GM18520 (cell line): ENCODE measurements around the gene CDS2.

Source experiments
- ATAC-seq: cut with Tn5 transposase; IDR thresholded peaks from one replicate; pipeline ENCODE4 v1.9.1; 2021; ENCODE audit not compliant: unreplicated experiment

Gene CDS2

DNA sequence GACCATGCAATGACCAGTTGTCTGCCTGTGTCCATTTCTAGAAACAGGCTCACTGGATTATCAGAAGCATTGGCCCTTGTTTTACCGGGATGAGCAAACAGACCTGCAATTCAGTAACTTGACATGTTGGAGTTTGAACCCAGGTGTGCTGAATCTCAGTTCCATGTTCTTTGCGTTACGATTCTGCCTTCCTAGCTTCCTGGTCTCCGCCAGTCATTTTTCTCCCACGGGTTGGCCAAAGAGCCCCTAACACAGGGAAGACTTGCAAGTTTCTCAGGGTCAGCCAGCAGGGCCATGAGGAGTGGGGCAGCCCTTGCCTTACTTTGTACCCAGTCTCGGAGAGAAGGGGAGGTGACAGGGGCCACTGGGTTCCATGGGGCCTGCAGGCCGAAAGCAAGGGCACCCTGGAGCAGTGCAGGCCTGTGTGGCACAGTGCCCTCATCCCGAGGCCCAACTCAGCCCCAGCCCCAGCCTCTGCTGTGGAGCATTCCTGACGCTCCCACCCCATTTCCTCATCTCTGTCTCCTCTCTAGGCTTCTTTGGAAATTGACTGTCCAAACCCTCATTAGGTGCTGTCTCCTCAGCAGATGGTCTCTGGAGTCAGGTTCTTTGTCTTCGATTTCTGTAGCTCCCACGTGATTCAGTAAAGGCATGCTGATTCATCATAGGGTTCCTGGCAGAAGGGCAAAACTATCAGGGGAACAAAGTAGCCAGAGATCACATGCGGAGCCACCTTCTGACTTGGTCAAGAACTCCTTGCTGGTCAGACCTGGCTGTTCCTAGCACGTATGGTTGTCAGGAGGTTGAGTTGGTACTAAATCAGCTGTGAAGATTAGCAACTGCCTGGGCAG lies 23.6 kb downstream of the CDS2 start:
- no peak for ATAC-seq

GRCh38 chr20:5153152-5153467 lies 26.3 kb downstream of the CDS2 start:
- ATAC-seq, result no peak

DNA sequence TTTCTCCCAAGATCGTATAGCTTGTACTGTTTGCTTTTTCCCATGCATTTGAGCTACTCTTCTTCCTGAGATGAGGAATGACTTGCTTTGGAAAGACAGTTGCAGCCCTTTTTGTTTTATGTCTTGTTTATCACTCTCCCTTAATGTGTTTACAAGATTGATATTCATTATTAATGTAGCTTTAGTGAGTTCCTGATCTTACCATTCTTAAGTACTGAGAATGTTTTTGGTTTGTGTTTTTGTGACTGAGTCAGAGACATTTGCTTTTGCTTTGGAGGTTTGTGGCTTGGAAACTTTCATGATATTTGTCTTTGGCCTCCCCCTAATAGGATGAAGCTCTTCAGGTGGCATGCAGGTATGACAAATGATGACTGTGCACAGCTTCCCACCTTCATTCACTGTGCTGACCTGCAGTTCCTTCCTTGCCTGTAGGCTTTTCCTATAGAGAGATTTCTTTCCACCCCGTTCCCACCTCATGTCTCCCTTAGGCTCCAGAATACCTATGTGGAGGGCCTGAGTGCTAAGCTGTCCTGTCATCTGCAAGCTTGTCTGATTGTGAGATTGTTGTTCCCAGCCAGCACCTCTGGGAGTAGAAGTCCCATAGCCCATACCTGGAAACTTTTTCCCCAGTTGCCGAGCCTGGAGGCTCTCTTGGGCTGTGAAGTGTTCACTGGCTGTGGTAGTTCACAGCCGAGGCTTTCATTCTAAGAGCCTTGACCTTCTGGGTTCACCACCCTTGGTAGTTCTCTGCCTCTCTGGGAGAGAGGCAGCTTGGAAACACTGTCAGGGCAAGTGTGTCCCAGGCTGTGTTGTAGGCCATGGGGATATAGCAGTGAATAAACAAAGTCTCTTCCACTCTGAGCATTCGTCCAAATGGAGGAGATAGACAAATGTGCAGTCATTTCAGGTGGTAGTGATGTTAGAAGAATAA lies 27.1 kb downstream of the CDS2 start:
- no peak for ATAC-seq

GRCh38 chr20:5154543-5154925 lies 27.7 kb downstream of the CDS2 start:
- no peak for ATAC-seq

GRCh38 chr20:5155404-5155803 lies 28.6 kb downstream of the CDS2 start:
- ATAC-seq, result no peak

- ATAC-seq, result no peak
Measured at GRCh38 chr20:5156675-5157448, 30.1 kb downstream of the CDS2 start.

DNA sequence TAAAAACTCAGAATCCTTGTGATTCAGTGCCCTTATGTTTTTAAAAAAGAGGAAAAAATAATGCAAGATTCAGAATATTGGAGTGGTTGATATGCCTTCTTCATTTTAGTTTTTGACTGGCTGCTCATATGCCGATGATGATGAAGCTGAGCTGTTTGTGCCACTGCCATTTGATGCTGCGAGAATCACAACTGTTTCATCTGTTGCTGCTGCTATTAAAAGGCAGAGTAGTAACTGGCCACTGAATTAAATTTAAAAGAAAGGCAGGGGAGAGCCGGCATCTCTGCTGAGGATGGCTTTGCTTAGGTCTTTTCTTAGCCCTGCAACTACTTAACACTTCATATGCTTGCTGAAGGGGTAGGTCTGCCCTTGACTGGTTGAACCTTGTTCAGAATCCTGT lies 33.1 kb downstream of the CDS2 start:
- ATAC-seq, result no peak

- ATAC-seq, result no peak
Measured at GRCh38 chr20:5160882-5161281, 34.1 kb downstream of the CDS2 start.

- ATAC-seq, result no peak
Measured at GRCh38 chr20:5161536-5162164, 34.8 kb downstream of the CDS2 start.

- no peak for ATAC-seq
Measured at GRCh38 chr20:5164645-5165625, 38.1 kb downstream of the CDS2 start.

DNA sequence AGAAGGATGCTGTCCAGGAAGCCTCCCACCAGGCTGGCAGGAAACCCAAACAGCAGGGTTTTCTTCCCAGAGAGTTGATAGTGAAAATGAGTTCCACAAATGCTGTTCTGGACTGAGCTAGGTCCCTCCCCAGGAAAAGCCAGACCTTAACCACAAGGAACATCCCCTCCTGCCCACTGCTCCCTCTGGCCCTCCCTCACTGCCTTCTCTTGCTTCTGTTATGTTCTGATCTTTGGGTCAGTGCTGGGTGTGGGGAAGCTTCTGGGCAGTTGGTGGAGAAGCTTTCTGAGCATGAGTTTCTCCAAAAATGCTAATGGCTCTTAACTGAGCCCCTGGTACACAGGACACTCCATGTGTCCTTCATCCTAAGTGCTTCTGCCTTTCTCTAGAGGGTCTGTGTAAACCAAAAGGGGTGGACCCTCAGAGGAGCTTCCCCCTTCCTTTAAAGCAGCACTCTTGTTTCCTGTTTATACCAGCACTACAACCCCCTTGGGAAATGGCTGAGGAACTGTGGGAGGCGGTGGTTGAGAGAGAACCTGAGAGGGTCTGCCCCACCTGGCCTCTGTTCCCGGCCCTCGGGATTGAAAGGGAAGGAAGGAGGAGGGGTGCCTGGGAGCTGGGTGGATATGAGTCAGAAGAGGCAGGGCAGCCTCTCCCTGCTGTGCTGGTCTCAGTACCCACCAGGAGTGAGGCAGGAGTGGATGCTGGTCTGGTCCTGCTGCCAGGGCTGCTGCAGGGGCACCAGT lies 42.0 kb downstream of the CDS2 start:
- ATAC-seq, result no peak

DNA sequence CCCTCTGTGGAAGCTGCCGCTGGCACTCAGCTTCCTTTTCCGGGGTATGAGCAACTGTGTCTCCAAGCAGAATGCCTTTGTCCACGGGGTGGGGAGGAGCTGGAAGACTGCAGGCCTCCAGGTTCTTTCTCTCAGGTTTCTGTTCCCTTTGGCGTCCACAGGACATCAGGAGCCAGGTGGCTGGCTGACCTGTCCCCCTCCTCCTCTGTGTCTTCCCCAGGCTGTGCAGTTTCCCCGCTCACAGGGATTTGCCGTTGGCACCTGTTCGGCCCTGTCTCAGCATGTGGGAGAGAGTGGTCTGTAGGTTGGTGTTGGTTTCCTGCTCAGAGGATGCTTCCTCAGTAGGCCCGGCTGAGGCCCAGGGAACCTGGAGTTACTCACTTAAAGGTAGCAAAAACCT lies 43.5 kb downstream of the CDS2 start:
- ATAC-seq, result no peak

DNA sequence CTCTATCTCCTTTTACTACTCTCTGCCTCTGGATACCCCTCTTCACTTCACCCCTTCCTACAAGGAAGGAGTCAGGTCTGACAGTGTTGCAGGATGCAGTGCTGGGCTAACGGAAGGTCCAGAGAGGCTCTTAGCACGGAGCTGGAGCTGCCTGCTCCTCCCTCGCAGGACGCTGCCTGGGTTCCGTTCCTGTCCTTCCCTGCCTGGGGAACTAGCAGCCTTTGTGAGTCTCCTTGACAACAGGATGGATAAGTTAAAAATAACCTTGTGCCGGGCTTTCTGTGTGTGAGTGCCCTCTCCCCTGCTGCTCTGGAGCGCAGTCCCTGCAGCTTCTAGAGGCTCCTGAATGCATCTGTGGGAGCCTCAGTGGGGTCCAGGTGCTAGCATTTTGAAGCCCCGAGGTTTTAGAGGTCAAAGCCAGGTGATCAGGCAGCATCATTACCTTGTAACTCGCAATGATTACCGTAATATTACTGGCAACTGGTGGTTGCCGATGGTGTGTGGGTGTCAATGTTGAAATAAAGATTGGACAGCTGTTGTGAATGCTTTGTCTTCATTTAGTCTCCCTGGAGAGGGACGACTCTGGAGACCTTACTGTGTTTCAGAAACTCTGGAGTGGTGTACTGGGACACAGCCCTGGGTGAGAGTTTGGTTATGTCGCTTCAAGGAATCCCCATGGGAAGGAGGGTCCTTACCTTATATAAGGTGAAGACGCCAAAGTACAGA lies 44.4 kb downstream of the CDS2 start:
- ATAC-seq, result no peak

- ATAC-seq, result no peak
Measured at GRCh38 chr20:5171790-5172164, 45.0 kb downstream of the CDS2 start.

DNA sequence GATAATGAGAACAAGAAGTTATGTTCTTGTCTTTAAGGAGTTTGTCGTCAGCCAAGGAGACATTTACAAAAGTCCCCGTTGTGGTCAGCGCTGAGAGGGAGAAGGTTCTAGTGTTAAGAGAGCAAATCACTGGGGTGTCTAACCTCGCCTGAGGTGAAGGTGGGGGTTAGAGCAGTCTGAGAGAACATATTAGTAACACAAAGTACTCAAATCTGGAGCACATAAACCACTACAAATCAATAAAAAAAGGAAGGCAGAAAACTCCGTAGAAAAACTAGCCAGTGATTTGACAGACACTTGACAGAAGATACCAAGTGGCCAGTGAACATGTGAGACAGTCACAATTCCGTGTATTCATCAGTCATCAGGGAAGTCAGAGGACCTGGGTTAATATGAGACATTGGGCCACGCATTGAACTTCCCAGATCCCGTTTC lies 45.4 kb downstream of the CDS2 start:
- ATAC-seq, result no peak

GRCh38 chr20:5172903-5173463 lies 46.2 kb downstream of the CDS2 start:
- ATAC-seq, result no peak

- no peak for ATAC-seq
Measured at GRCh38 chr20:5173751-5174150, 46.9 kb downstream of the CDS2 start.

GRCh38 chr20:5177071-5177470 lies 50.3 kb downstream of the CDS2 start:
- no peak for ATAC-seq
